Gastrocnemius medialis (tissue), 4 donors: Measurements from ENCODE around the gene DNAJA4. TPM values are rescaled to one million over a fixed set of nuclear protein-coding genes. Genes with fewer than 3 reads are reported as not detected.
A peak's percentile ranks its signal among the peaks of the same experiment; 100 is the strongest.

Experiments used
- ATAC-seq, 2 donors: fragments of 150-250 bp; one replicate each; pipeline ENCODE4 v1.9.1; 2016
- DNase-seq, 2 donors: peaks; one replicate each; pipeline ENCODE4 v3.0.0-alpha.2; 2019
- H3K27ac ChIP-seq, 4 donors: fragments of 200-600 bp; sonication (generic); 1 replicate in 1 of 4; 2 replicates in 3 of 4; pipeline ENCODE4 v1.5.1; 2016 to 2018; ENCODE audit warnings: mild to moderate bottlenecking in 2 of 4, moderate library complexity in 1 of 4
- H3K27me3 ChIP-seq, 3 donors: fragments of 200-600 bp; sonication (generic) in 2 of 3; 1 replicate in 1 of 3; 2 replicates in 2 of 3; pipeline versions ENCODE4 v1.5.1 to v1.6.0; 2016 to 2019; ENCODE audit warnings: mild to moderate bottlenecking in 1 of 3, moderate library complexity in 1 of 3
- H3K36me3 ChIP-seq, 2 donors: fragments of 200-600 bp; sonication (generic) in 1 of 2; one replicate each; pipeline ENCODE4 v1.5.1; 2017 to 2018
- H3K4me1 ChIP-seq, 2 donors: fragments of 200-600 bp; sonication (generic) in 1 of 2; one replicate each; pipeline ENCODE4 v1.5.1; 2016 to 2017; ENCODE audit warnings: mild to moderate bottlenecking in 2 of 2
- H3K4me3 ChIP-seq, 4 donors: fragments of 200-600 bp; sonication (generic) in 3 of 4; 1 replicate in 1 of 4; 2 replicates in 3 of 4; pipeline ENCODE4 v1.5.1; 2016 to 2019; ENCODE audit warnings: mild to moderate bottlenecking in 2 of 4
- H3K9me3 ChIP-seq, 3 donors: fragments of 200-600 bp; sonication (generic) in 2 of 3; 1 replicate in 1 of 3; 2 replicates in 2 of 3; pipeline ENCODE4 v1.5.1; 2016 to 2019
- POLR2A ChIP-seq, 2 donors: fragments of 450-650 bp; IDR thresholded peaks; one replicate each; pipeline ENCODE4 v1.6.1; 2017; ENCODE audit warnings: antibody characterized with exemption in 2 of 2, mild to moderate bottlenecking in 2 of 2, moderate library complexity in 2 of 2
- in situ Hi-C, 4 donors: fragments of 200-750 bp; cut with MboI; loops; one replicate each; pipeline versions ENCODE4 v1.15.0 to v1.8.0; 2017; ENCODE audit warnings: low sequenced_read_pairs in 4 of 4
- intact Hi-C: fragments of 100-400 bp; cut with DNase I; formaldehyde crosslinking; loops from one replicate; pipeline ENCODE4 v1.15.1; 2023; ENCODE audit warnings: low total_unique reads
- total RNA-seq, 4 donors: library from RNA; depleted of rRNA; stranded (reverse); fragments of >200 nt; gene quantifications; one replicate each; pipeline versions ENCODE4 v1.1.0 to v1.2.3, GENCODE V29; 2016
- TF ChIP-seq, protein P1 (sequence below), 5 experiments: fragments of 450-650 bp in 3 of 5; fragments of 200-600 bp in 2 of 5; sonication (generic) in 2 of 5; IDR thresholded peaks in 4 of 5; conservative IDR thresholded peaks in 1 of 5; 1 replicate in 4 of 5; 2 replicates in 1 of 5; pipeline ENCODE4 v1.5.1; 2016 to 2019; ENCODE audit warnings: antibody characterized with exemption in 5 of 5, mild to moderate bottlenecking in 3 of 5, moderate library complexity in 3 of 5

DNAJA4 gene
- total RNA-seq, 4 donors from 2014 or later: 13.7 to 120 (median 37.8) TPM

DNA sequence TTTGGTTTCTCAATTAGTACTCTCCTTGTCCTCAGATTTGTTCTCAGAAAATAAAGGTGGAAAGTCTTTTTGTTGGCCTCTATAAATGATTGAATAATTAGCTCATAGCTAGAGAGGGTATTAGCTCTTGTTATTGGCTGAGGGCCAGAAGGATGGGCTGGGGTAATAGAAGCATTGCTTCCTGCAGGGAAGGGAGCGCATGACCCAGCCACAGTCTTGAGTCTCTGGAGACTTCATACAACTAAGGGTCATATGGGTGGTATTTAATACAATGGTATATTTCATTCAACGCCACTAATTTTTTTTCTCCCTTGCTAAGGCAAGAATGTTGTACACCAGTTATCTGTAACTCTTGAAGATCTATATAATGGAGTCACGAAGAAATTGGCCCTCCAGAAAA is 8.4 kb downstream of the DNAJA4 start:
- ATAC-seq (no peak), DNase-seq (no peak)
- intact Hi-C loops (no loop called here), in situ Hi-C loops (no loop called here)
- TF ChIP-seq POLR2A (IDR thresholded peaks at IDR 0.05): no peak
- TF ChIP-seq, protein P1, sequence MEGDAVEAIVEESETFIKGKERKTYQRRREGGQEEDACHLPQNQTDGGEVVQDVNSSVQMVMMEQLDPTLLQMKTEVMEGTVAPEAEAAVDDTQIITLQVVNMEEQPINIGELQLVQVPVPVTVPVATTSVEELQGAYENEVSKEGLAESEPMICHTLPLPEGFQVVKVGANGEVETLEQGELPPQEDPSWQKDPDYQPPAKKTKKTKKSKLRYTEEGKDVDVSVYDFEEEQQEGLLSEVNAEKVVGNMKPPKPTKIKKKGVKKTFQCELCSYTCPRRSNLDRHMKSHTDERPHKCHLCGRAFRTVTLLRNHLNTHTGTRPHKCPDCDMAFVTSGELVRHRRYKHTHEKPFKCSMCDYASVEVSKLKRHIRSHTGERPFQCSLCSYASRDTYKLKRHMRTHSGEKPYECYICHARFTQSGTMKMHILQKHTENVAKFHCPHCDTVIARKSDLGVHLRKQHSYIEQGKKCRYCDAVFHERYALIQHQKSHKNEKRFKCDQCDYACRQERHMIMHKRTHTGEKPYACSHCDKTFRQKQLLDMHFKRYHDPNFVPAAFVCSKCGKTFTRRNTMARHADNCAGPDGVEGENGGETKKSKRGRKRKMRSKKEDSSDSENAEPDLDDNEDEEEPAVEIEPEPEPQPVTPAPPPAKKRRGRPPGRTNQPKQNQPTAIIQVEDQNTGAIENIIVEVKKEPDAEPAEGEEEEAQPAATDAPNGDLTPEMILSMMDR (IDR thresholded peaks at IDR 0.05 in 4 of 5, conservative IDR thresholded peaks at IDR 0.05 in 1 of 5): no peak
- Histone ChIP-seq H3K9me3 (no peaks in the 10 kb centered on the region), H3K27ac (peak overlapping the region in 1 of 4 donors; percentile 90), H3K27me3 (no peaks in the 10 kb centered on the region), H3K4me1 (peaks cover 11 to 14% of the 10 kb centered on the region in 2 donors), H3K4me3 (no peak overlapping the region), H3K36me3 (peaks cover 0 to 49% of the 10 kb centered on the region in 2 donors)

DNA sequence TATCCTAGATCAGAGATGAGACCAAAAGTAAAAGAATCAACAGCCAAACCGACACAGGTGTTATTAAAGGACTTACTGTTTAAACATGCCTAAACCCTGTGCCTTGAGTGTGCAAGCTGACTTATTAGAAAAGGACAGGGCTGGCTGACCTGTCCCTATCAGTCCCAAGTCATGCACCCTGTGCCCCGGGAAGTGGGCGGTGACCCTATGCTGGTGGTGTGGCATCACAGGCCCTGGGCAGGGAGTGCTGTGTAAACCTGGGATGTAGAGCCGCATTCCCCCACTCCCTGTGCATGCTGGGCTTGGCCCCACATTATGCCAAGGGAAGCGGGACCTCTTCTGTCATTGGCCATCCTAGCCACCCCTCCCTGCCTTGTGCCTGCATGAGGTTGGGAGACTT is 10.6 kb downstream of the DNAJA4 start:
- Histone ChIP-seq H3K4me1 (no peaks in the 10 kb centered on the region), H3K27ac (peak overlapping the region in 1 of 4 donors; percentile 68), H3K9me3 (no peaks in the 10 kb centered on the region), H3K27me3 (no peaks in the 10 kb centered on the region), H3K36me3 (peaks cover 0 to 68% of the 10 kb centered on the region in 2 donors), H3K4me3 (no peak overlapping the region)
- ATAC-seq (no peak), DNase-seq (no peak)
- intact Hi-C loops (no loop called here), in situ Hi-C loops (no loop called here)
- TF ChIP-seq, protein P1 (IDR thresholded peaks at IDR 0.05 in 4 of 5, conservative IDR thresholded peaks at IDR 0.05 in 1 of 5): no peak

DNA sequence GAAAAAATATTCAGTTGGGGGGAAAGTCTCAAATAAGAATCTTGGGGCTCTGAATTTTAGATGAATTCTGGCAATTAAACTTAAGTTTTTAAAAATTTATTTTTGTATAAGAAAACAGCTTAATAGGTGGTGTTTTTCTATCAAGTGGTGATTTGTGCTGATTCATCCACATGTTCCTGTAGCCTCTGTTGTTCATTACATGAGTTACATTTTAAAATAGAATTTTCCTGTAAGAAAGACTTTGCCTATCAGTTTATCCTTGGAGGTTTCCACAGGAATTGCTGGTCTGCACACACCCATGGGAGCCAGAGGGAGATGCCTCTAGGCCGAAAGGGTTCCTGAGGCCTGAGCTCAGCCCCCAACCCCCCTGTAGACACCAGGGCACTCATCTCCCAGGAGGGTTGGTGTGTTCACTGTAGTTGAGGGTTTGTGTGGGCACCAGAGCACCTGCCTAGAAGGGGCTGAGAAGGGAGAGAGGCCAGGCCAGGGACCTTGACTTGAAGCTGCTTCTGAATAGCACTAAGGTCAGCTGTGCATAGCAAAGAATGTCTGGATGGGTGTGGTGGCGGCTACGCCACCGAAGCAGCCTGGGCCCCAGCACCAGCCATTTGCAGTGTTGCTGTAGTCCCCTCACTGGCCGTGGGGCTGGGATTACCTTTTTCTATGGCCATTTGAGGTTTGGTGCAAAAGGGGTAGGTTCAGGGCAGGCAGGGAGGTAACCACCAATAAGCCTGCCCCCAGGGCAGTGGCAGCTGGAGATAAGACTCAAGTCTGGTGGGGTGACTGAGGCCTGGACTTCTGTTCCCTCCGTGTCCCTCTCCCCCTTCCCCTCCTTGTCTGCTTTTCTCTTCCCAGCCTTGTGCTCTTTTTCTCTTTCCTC is 11.9 kb downstream of the DNAJA4 start:
- no peak for DNase-seq
- H3K36me3 ChIP-seq: peaks cover 0 to 75% of the 10 kb centered on the region in 2 donors
- no peak overlapping the region for H3K4me3 ChIP-seq
- no peaks in the 10 kb centered on the region for H3K27me3 ChIP-seq
- no peaks in the 10 kb centered on the region for H3K4me1 ChIP-seq
- no peak for ATAC-seq
- peak overlapping the region; percentile 13 to 68 (median 49) for H3K27ac ChIP-seq
- H3K9me3 ChIP-seq: no peaks in the 10 kb centered on the region
- TF ChIP-seq, protein P1 (IDR thresholded peaks at IDR 0.05 in 4 of 5, conservative IDR thresholded peaks at IDR 0.05 in 1 of 5): no peak
- no peak for TF ChIP-seq POLR2A (IDR thresholded peaks at IDR 0.05)
- intact Hi-C loops (no loop called here), in situ Hi-C loops (no loop called here)

DNA sequence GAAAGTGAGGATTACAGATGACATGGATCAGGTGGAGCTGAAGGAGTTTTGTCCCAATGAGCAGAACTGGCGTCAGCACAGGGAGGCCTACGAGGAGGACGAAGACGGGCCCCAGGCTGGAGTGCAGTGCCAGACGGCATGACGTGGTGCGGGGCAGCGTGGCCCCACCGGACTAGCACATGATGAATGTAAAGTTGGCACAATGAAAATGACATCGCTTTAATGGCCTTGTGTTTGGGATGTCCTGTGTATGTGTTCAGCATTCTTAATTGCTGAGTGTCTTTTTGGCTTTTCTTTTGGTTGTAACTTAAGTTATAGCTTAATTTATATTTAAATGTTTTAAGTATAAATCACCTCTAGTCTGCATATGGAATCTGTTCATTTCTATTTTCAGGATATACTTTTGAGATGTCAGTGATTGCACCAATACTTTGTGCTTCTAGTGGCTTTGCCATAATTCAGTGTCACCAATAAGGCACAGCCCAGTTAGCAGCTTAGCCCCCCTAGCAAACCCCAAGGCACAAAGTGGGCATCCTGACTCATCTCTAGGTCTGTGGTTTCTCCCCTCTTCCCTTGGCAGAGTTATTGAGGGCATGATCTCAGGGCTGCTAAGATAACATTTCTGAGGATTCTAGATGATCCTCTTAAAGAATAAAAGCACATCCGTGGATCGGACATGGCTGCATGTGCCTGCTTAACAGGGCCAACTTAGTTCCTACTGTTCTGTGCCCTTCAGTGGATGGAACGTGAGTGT is 16.1 kb downstream of the DNAJA4 start:
- Histone ChIP-seq H3K27ac (peak overlapping the region in 1 of 4 donors; percentile 46), H3K4me3 (no peak overlapping the region), H3K27me3 (no peaks in the 10 kb centered on the region), H3K36me3 (peaks cover 0 to 86% of the 10 kb centered on the region in 2 donors), H3K9me3 (no peaks in the 10 kb centered on the region), H3K4me1 (no peaks in the 10 kb centered on the region)
- ATAC-seq (no peak), DNase-seq (no peak)
- intact Hi-C loops (no loop called here), in situ Hi-C loops (no loop called here)
- TF ChIP-seq, protein P1 (IDR thresholded peaks at IDR 0.05 in 4 of 5, conservative IDR thresholded peaks at IDR 0.05 in 1 of 5): no peak
- TF ChIP-seq POLR2A (IDR thresholded peaks at IDR 0.05): no peak
